Endothelial cell of umbilical vein (primary cell): ENCODE measurements around the gene CMSS1. TPM values are rescaled to one million over a fixed set of nuclear protein-coding genes. Genes with fewer than 3 reads are reported as not detected.

Experiments used
- BruUV-seq: library from RNA; stranded (reverse); fragments of 400-500 nt; replicated peaks from 2 replicates; lab custom pipeline; 2021; lab: Mats Ljungman, UMichigan
- CTCF ChIA-PET: fragments of 300-600, 350-600 bp; sonication (Branson Sonifier 250); formaldehyde crosslinking; loops from one replicate; lab custom pipeline; 2021; ENCODE audit warnings: antibody characterized with exemption, inconsistent platforms; lab: Charles Lee
- POLR2A ChIA-PET: fragments of 300-600, 350-600 bp; sonication (Branson Sonifier 250); formaldehyde crosslinking; loops from one replicate; lab custom pipeline; 2021; ENCODE audit warnings: antibody characterized with exemption, inconsistent platforms; lab: Charles Lee
- DNase-seq: peaks from one replicate; pipeline ENCODE4 v3.0.0-alpha.2; 2011; ENCODE audit warnings: low read depth, low spot score
- FAIRE-seq: peaks from 2 replicates; lab custom pipeline; 2011; peaks lifted over from hg19 to GRCh38; lab: Jason Lieb, UNC
- H2AFZ ChIP-seq: 2 replicates; pipeline ENCODE4 v1.6.0; 2012; ENCODE audit warnings: low read depth, low read length, control low read depth, inconsistent platforms
- H3K27ac ChIP-seq: 2 replicates; pipeline ENCODE4 v1.5.1; 2011; ENCODE audit warnings: low read depth, mild to moderate bottlenecking, control low read depth, low read length, moderate library complexity; ENCODE audit not compliant: insufficient read depth
- H3K27me3 ChIP-seq, 2 experiments: 2 replicates each; pipeline versions ENCODE4 v1.6.0 to v1.6.1; 2011; ENCODE audit warnings: low read length in 2 of 2, mixed read lengths in 1 of 2; ENCODE audit not compliant: control insufficient read depth in 2 of 2, insufficient read depth in 2 of 2
- H3K36me3 ChIP-seq, 2 experiments: 2 replicates in 1 of 2; 3 replicates in 1 of 2; pipeline ENCODE4 v1.5.1; 2011; ENCODE audit warnings: low read length in 2 of 2, mild to moderate bottlenecking in 1 of 2, moderate library complexity in 1 of 2; ENCODE audit not compliant: control insufficient read depth in 2 of 2, insufficient read depth in 2 of 2; ENCODE audit errors: extremely low read depth in 1 of 2
- H3K4me1 ChIP-seq: 3 replicates; pipeline ENCODE4 v1.5.1; 2011; ENCODE audit warnings: mild to moderate bottlenecking, low read length; ENCODE audit not compliant: control insufficient read depth, insufficient read depth; ENCODE audit errors: extremely low read depth
- H3K4me2 ChIP-seq: 2 replicates; pipeline ENCODE4 v1.6.1; 2011; ENCODE audit warnings: low read length, control low read depth, mixed read lengths; ENCODE audit not compliant: insufficient read depth
- H3K4me3 ChIP-seq, 3 experiments: fragments of 200-600 bp in 1 of 3; sonication (generic), shearing (Covaris generic) in 1 of 3; replicated peaks in 1 of 3; 2 replicates each; pipeline ENCODE4 v1.5.1; 2011 to 2016; ENCODE audit warnings: control low read depth in 3 of 3, low read length in 3 of 3, mild to moderate bottlenecking in 2 of 3, inconsistent platforms in 1 of 3, low read depth in 1 of 3, moderate library complexity in 1 of 3; ENCODE audit not compliant: insufficient read depth in 1 of 3
- H3K79me2 ChIP-seq: 2 replicates; pipeline ENCODE4 v1.6.0; 2012; ENCODE audit warnings: low read length, inconsistent platforms; ENCODE audit not compliant: control insufficient read depth, insufficient read depth
- H3K9ac ChIP-seq: replicated peaks from 2 replicates; pipeline ENCODE3; 2011; ENCODE audit warnings: low read length, control low read depth; ENCODE audit not compliant: insufficient read depth; ENCODE audit errors: extremely low read depth
- H3K9me1 ChIP-seq: replicated peaks from 3 replicates; pipeline ENCODE4 v1.6.0; 2011; ENCODE audit warnings: mild to moderate bottlenecking, low read length; ENCODE audit not compliant: control insufficient read depth, insufficient read depth; ENCODE audit errors: extremely low read depth
- H3K9me3 ChIP-seq: replicated peaks from 2 replicates; pipeline ENCODE4 v1.5.1; 2012; ENCODE audit warnings: low read length, inconsistent platforms; ENCODE audit not compliant: control insufficient read depth, insufficient read depth
- H4K20me1 ChIP-seq: replicated peaks from 2 replicates; pipeline ENCODE3; 2011; ENCODE audit warnings: mild to moderate bottlenecking, low read length; ENCODE audit not compliant: control insufficient read depth, insufficient read depth; ENCODE audit errors: extremely low read depth
- EZH2 ChIP-seq: IDR thresholded peaks from 2 replicates; pipeline ENCODE4 v1.6.1; 2012; ENCODE audit warnings: borderline replicate concordance, low read depth, mild to moderate bottlenecking, moderate library complexity, low read length, inconsistent platforms; ENCODE audit not compliant: severe bottlenecking
- GATA2 ChIP-seq: IDR thresholded peaks from 2 replicates; pipeline ENCODE4 v1.7.0; 2011; ENCODE audit warnings: low read depth, mild to moderate bottlenecking, moderate library complexity, mixed read lengths, low read length; ENCODE audit not compliant: insufficient read length, insufficient read depth
- JUN ChIP-seq: IDR thresholded peaks from 2 replicates; pipeline ENCODE4 v1.6.1; 2011; ENCODE audit warnings: borderline replicate concordance, low read depth; ENCODE audit not compliant: insufficient read length, insufficient read depth
- POLR2A ChIP-seq: IDR thresholded peaks from 2 replicates; pipeline ENCODE4 v1.6.1; 2012; ENCODE audit warnings: low read depth, mild to moderate bottlenecking, control low read depth, low read length
- POLR2AphosphoS5 ChIP-seq: IDR thresholded peaks from 2 replicates; pipeline ENCODE4 v1.6.1; 2012; ENCODE audit warnings: low read depth, mild to moderate bottlenecking, control low read depth, low read length, moderate library complexity; ENCODE audit not compliant: insufficient read depth
- dilution Hi-C: fragments of 300-500 bp; cut with MboI; formaldehyde crosslinking; loops from one replicate; pipeline ENCODE4 v1.15.0; 2019; ENCODE audit warnings: low sequenced_read_pairs; ENCODE audit not compliant: extremely low pct_ligation_motif_present
- intact Hi-C: fragments of 100-400 bp; cut with micrococcal nuclease; formaldehyde crosslinking; loops from one replicate; pipeline ENCODE4 v1.10.0; 2022
- polyA plus RNA-seq, 4 experiments: library from polyadenylated mRNA; depleted of rRNA in 3 of 4; stranded (reverse) in 3 of 4; unstranded in 1 of 4; fragments of >200 nt; gene quantifications; 2 replicates each; pipeline versions ENCODE4 v1.2.1 to v1.2.3, GENCODE V29; 2011 to 2012; ENCODE audit warnings: missing spikeins in 1 of 4
- total RNA-seq: library from RNA; stranded (reverse); gene quantifications from 2 replicates; pipeline ENCODE4 v1.2.3, GENCODE V29; 2021
- TF ChIP-seq, protein P1 (sequence below): IDR thresholded peaks from 2 replicates; pipeline ENCODE4 v1.6.1; 2011; ENCODE audit not compliant: insufficient read depth, insufficient read length
- TF ChIP-seq, protein P2 (sequence below), 2 donors: IDR thresholded peaks; 1 replicate in 1 of 2; 2 replicates in 1 of 2; pipeline ENCODE4 v1.5.1; 2011; ENCODE audit warnings: low read length in 2 of 2, mild to moderate bottlenecking in 2 of 2, moderate library complexity in 2 of 2, control low read depth in 1 of 2, inconsistent platforms in 1 of 2, low read depth in 1 of 2; ENCODE audit not compliant: insufficient read depth in 1 of 2; ENCODE audit errors: extremely low read depth in 1 of 2

CMSS1 gene
- total and polyA plus RNA-seq, 2 donors (not counting 3 experiments of a cell fraction or from before 2014, with no cell fraction given): 9.7 to 60.6 TPM

DNA sequence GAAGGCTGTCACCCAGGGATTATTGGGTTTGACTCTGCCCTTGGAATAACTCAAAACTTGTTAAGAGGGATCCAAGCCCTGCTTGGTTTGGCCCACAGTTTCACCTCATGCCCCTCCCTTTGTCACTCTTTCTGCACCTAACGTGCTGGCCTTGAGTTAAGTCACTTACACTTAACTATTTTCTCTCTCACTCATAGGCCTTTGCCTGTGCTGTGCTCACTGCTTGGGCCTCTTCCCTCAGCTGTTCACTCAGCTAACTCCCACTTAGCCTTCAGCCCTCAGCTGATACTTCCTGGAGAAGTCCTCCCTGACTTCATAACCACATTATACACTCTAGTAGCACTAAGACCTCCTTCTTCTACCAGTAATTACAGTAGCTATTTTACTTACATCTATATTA lies 133.3 kb downstream of the CMSS1 start:
- ChIA-PET CTCF (interaction anchor here (0.9 to 1.5 kb wide), 4 partner anchors 9 to 303 kb away, joined by 3 to 6 read pairs (median 4); no protein-coding TSS in a partner anchor), POLR2A (no interaction called here)
- H3K36me3 ChIP-seq: no peaks in the 10 kb centered on the region
- no peak overlapping the region for H3K4me2 ChIP-seq
- intact Hi-C loops: no loop called here
- no peaks in the 10 kb centered on the region for H3K27me3 ChIP-seq
- dilution Hi-C loops: no loop called here
- DNase-seq (no peak), FAIRE-seq (no peak)
- no peaks in the 10 kb centered on the region for H3K9me3 ChIP-seq
- H3K79me2 ChIP-seq: no peaks in the 10 kb centered on the region
- H3K4me1 ChIP-seq: no peaks in the 10 kb centered on the region
- TF ChIP-seq GATA2: no peak
- TF ChIP-seq, protein P1, sequence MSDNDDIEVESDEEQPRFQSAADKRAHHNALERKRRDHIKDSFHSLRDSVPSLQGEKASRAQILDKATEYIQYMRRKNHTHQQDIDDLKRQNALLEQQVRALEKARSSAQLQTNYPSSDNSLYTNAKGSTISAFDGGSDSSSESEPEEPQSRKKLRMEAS: no peak
- no peak for TF ChIP-seq POLR2A
- TF ChIP-seq POLR2AphosphoS5: no peak
- TF ChIP-seq, protein P2, sequence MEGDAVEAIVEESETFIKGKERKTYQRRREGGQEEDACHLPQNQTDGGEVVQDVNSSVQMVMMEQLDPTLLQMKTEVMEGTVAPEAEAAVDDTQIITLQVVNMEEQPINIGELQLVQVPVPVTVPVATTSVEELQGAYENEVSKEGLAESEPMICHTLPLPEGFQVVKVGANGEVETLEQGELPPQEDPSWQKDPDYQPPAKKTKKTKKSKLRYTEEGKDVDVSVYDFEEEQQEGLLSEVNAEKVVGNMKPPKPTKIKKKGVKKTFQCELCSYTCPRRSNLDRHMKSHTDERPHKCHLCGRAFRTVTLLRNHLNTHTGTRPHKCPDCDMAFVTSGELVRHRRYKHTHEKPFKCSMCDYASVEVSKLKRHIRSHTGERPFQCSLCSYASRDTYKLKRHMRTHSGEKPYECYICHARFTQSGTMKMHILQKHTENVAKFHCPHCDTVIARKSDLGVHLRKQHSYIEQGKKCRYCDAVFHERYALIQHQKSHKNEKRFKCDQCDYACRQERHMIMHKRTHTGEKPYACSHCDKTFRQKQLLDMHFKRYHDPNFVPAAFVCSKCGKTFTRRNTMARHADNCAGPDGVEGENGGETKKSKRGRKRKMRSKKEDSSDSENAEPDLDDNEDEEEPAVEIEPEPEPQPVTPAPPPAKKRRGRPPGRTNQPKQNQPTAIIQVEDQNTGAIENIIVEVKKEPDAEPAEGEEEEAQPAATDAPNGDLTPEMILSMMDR (IDR thresholded peaks at IDR 0.05; ENCODE audit: extremely low read depth in 1 of 2, insufficient read depth in 1 of 2, low read depth in 1 of 2, low read length in 2 of 2): no peak
- no peak for TF ChIP-seq EZH2
- TF ChIP-seq JUN: no peak
- no peak overlapping the region for H2AFZ ChIP-seq
- H3K27ac ChIP-seq: no peak overlapping the region
- no TSS peak for BruUV-seq
- H3K4me3 ChIP-seq: no peak overlapping the region
- H4K20me1 ChIP-seq: no peaks in the 10 kb centered on the region
- H3K9me1 ChIP-seq: no peaks in the 10 kb centered on the region
- no peak overlapping the region for H3K9ac ChIP-seq
